Measurements from ENCODE around the gene CLSTN2. TPM values are rescaled to one million over a fixed set of nuclear protein-coding genes. Genes with fewer than 3 reads are reported as not detected.

The CLSTN2 gene
- not detected for total RNA-seq
- polyA plus RNA-seq = not detected
- 0 to 0.26 (median 0) reads per million in 6 experiments for total RNA-seq

GRCh38 chr3:139935016-139935865 lies at the start of gene CLSTN2:
CLSTN2 (plus strand) TSS chr3:139935185.
- peaks cover 0 to 5% (median 3%) of the 10 kb centered on the region in 3 donors for H3K36me3 Mint-ChIP-seq
- H3K27me3 Mint-ChIP-seq = peaks cover 33 to 69% (median 51%) of the 10 kb centered on the region in 5 donors
- H3K4me3 Mint-ChIP-seq = peak within 1 kb of the TSS in 4 of 10 donors; percentile 10 to 49 (median 31)
- H3K27ac Mint-ChIP-seq = no peak within 1 kb of the TSS
- POLR2A ChIA-PET = no interaction called here
- no peak for ATAC-seq
- H3K4me1 Mint-ChIP-seq = peaks cover 2 to 11% (median 8%) of the 10 kb centered on the region in 4 donors
- no peak for DNase-seq
- no peaks in the 10 kb centered on the region for H3K9me3 Mint-ChIP-seq

DNA sequence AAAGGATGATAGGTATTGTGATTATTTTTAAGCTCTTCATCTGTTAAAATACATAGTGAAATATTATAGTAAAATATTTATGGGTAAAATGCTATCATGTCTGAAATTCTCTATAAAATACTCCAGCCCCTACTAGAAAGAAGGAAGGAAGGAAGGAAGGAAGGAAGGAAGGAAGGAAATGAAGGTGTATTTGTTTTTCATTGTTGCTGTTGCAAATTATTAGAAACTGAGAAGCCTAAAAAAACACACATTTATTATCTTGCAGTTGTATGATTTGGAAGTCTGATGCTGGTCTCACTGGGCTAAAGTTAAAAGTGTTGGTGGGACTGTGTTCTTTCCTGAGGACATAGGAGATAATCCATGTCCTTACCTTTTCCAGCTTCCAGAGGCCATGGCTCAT lies 47.6 kb upstream of the CLSTN2 start:
- Mint-ChIP-seq H3K27ac (no peak overlapping the region), H3K9me3 (peaks cover 0 to 16% (median 6%) of the 10 kb centered on the region in 9 donors), H3K4me3 (no peak overlapping the region), H3K27me3 (peaks cover 0 to 13% (median 0%) of the 10 kb centered on the region in 5 donors), H3K4me1 (no peaks in the 10 kb centered on the region), H3K36me3 (no peaks in the 10 kb centered on the region)
- no peak for ATAC-seq
- no peak for DNase-seq
- POLR2A ChIA-PET = no interaction called here

- no peak overlapping the region for H3K4me3 Mint-ChIP-seq
- H3K9me3 Mint-ChIP-seq = peaks cover 0 to 11% (median 4%) of the 10 kb centered on the region in 9 donors
- H3K27me3 Mint-ChIP-seq = peaks cover 0 to 13% (median 0%) of the 10 kb centered on the region in 5 donors
- H3K36me3 Mint-ChIP-seq = no peaks in the 10 kb centered on the region
- DNase-seq (no peak), ATAC-seq (no peak)
- no peaks in the 10 kb centered on the region for H3K4me1 Mint-ChIP-seq
- no peak overlapping the region for H3K27ac Mint-ChIP-seq
- POLR2A ChIA-PET = no interaction called here
These were observed 46.3 kb upstream of the CLSTN2 start for GRCh38 chr3:139888561-139889140.

- Mint-ChIP-seq H3K27me3 (peaks cover 0 to 4% (median 0%) of the 10 kb centered on the region in 5 donors), H3K4me1 (no peaks in the 10 kb centered on the region), H3K27ac (no peak overlapping the region), H3K9me3 (peaks cover 0 to 2% (median 0%) of the 10 kb centered on the region in 9 donors), H3K4me3 (no peak overlapping the region), H3K36me3 (no peaks in the 10 kb centered on the region)
- ATAC-seq = no peak
- POLR2A ChIA-PET = no interaction called here
- no peak for DNase-seq
These were observed 41.6 kb upstream of the CLSTN2 start for GRCh38 chr3:139893267-139893962.

GRCh38 chr3:139893963-139894642 lies 40.9 kb upstream of the CLSTN2 start:
- POLR2A ChIA-PET = no interaction called here
- H3K36me3 Mint-ChIP-seq = no peaks in the 10 kb centered on the region
- H3K4me3 Mint-ChIP-seq = no peak overlapping the region
- peaks cover 0 to 2% (median 0%) of the 10 kb centered on the region in 9 donors for H3K9me3 Mint-ChIP-seq
- ATAC-seq (no peak), DNase-seq (no peak)
- peaks cover 0 to 4% (median 1%) of the 10 kb centered on the region in 5 donors for H3K27me3 Mint-ChIP-seq
- H3K27ac Mint-ChIP-seq = no peak overlapping the region
- H3K4me1 Mint-ChIP-seq = no peaks in the 10 kb centered on the region

DNA sequence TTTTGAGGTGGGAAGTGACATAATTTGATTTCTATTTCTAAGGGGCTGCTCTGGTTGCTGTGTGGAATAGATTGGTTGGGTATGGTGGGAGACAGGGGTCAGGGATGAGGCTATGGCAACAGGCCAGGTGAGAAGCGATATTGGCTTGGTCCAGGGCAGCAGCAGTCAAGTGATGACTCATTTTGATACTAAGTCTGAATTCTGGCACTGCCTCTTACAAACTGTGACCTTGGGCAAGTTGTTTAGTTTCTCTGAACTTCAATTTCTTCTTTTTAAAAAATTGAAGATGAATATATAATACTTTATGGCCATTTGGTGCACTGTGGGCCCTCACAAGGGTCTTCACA lies 40.4 kb upstream of the CLSTN2 start:
- H3K9me3 Mint-ChIP-seq = peaks cover 0 to 2% (median 0%) of the 10 kb centered on the region in 9 donors
- POLR2A ChIA-PET = no interaction called here
- peaks cover 0 to 5% (median 0%) of the 10 kb centered on the region in 3 donors for H3K36me3 Mint-ChIP-seq
- no peak overlapping the region for H3K4me3 Mint-ChIP-seq
- no peak overlapping the region for H3K27ac Mint-ChIP-seq
- peaks cover 0 to 9% (median 4%) of the 10 kb centered on the region in 5 donors for H3K27me3 Mint-ChIP-seq
- ATAC-seq (no peak), DNase-seq (no peak)
- H3K4me1 Mint-ChIP-seq = no peaks in the 10 kb centered on the region

GRCh38 chr3:139897759-139898158 lies 37.2 kb upstream of the CLSTN2 start:
- ATAC-seq = no peak
- Mint-ChIP-seq H3K9me3 (peaks cover 0 to 3% (median 0%) of the 10 kb centered on the region in 9 donors), H3K4me3 (no peak overlapping the region), H3K36me3 (peaks cover 0 to 5% (median 0%) of the 10 kb centered on the region in 3 donors), H3K27me3 (peaks cover 0 to 28% (median 6%) of the 10 kb centered on the region in 5 donors), H3K27ac (no peak overlapping the region), H3K4me1 (no peaks in the 10 kb centered on the region)
- DNase-seq = no peak
- POLR2A ChIA-PET = no interaction called here

DNA sequence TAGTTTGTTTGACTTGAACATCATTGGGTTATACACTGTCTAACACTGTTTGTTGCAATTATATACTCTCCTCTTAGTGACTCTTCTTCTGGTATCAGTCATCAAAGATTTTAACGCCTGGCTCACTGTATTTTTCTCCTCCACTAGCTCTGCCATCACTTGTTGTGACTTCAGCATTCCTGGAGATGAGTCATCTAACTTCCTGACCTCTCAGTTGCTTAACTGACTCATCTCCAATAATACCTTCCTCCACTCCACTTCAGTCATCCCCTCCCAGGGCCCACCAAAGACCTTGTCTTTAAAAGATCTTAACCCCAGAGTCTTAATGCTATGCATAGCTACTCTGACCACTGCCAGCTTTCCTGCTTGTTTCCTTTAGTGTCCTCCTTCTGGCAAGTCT lies 28.6 kb upstream of the CLSTN2 start:
- Mint-ChIP-seq H3K27me3 (peaks cover 0 to 24% (median 3%) of the 10 kb centered on the region in 5 donors), H3K9me3 (peaks cover 0 to 4% (median 0%) of the 10 kb centered on the region in 9 donors), H3K36me3 (no peaks in the 10 kb centered on the region), H3K4me1 (no peaks in the 10 kb centered on the region), H3K27ac (no peak overlapping the region), H3K4me3 (no peak overlapping the region)
- ATAC-seq (no peak), DNase-seq (no peak)
- POLR2A ChIA-PET = no interaction called here

GRCh38 chr3:139909811-139910210 lies 25.2 kb upstream of the CLSTN2 start:
- H3K27ac Mint-ChIP-seq = no peak overlapping the region
- no peak overlapping the region for H3K4me3 Mint-ChIP-seq
- ATAC-seq (no peak), DNase-seq (no peak)
- POLR2A ChIA-PET = interaction anchor here (0.5 kb wide), 1 partner anchor 27 kb away, joined by 4 read pairs; no protein-coding TSS in a partner anchor
- peaks cover 1 to 21% (median 6%) of the 10 kb centered on the region in 5 donors for H3K27me3 Mint-ChIP-seq
- H3K4me1 Mint-ChIP-seq = no peaks in the 10 kb centered on the region
- peaks cover 0 to 6% (median 0%) of the 10 kb centered on the region in 3 donors for H3K36me3 Mint-ChIP-seq
- H3K9me3 Mint-ChIP-seq = peaks cover 0 to 10% (median 3%) of the 10 kb centered on the region in 9 donors

GRCh38 chr3:139916271-139916670 lies 18.7 kb upstream of the CLSTN2 start:
- ATAC-seq (no peak), DNase-seq (no peak)
- Mint-ChIP-seq H3K27ac (no peak overlapping the region), H3K4me1 (no peaks in the 10 kb centered on the region), H3K36me3 (peaks cover 0 to 6% (median 0%) of the 10 kb centered on the region in 3 donors), H3K4me3 (no peak overlapping the region), H3K9me3 (peaks cover 0 to 10% (median 3%) of the 10 kb centered on the region in 9 donors), H3K27me3 (peaks cover 0 to 16% (median 6%) of the 10 kb centered on the region in 5 donors)
- POLR2A ChIA-PET = no interaction called here

DNA sequence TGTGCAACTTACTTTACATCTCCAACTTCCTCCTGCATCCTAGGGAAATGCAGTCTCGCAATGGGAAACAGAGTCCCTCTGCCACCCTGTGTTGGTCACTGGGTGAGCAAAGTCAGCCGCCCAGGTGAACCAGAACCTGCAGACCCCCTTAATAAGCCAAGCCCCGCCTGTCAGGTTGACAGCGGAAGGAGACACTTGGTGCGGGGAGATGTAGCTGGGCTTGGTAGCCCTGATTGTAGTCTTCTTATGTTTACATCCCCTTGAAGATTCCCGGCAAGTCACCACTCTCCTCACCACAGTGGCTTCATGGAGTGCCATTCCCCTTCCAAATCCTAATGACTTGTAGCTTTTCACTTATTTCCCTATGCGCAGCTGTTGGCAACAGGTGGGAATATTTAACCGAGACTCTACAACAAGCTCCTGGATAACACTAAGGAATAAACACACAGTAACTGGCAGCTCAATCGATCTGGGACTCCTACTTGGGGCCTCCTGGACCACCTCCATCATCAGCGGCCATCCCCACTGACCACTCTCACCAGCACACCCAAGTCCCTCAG lies 17.7 kb upstream of the CLSTN2 start:
- Mint-ChIP-seq H3K9me3 (peaks cover 0 to 7% (median 3%) of the 10 kb centered on the region in 9 donors), H3K27ac (no peak overlapping the region), H3K4me3 (no peak overlapping the region), H3K36me3 (peaks cover 0 to 6% (median 0%) of the 10 kb centered on the region in 3 donors), H3K27me3 (peaks cover 0 to 15% (median 5%) of the 10 kb centered on the region in 5 donors), H3K4me1 (no peaks in the 10 kb centered on the region)
- DNase-seq = no peak
- POLR2A ChIA-PET = no interaction called here
- ATAC-seq = no peak
